ENCODE results near the gene NKX3-2.

Gene NKX3-2

GRCh38 chr4:13515268-13515667 is 29.0 kb downstream of the NKX3-2 start:
- no peak for DNase-seq (ENCODE audit: low read depth in 2 of 2, low spot score in 1 of 2)

- DNase-seq (ENCODE audit: low read depth in 2 of 2, low spot score in 1 of 2) = no peak
Measured at GRCh38 chr4:13514722-13515121, 29.6 kb downstream of the NKX3-2 start.

GRCh38 chr4:13511101-13511500 is 33.2 kb downstream of the NKX3-2 start:
- no peak for DNase-seq (ENCODE audit: low read depth in 2 of 2, low spot score in 1 of 2)

GRCh38 chr4:13509442-13509841 is 34.9 kb downstream of the NKX3-2 start:
- no peak for DNase-seq (ENCODE audit: low read depth in 2 of 2, low spot score in 1 of 2)

- DNase-seq (ENCODE audit: low read depth in 2 of 2, low spot score in 1 of 2) = no peak
Measured at GRCh38 chr4:13504374-13504773, 39.9 kb downstream of the NKX3-2 start.

GRCh38 chr4:13498469-13498868 is 45.8 kb downstream of the NKX3-2 start:
- DNase-seq (ENCODE audit: low read depth in 2 of 2, low spot score in 1 of 2) = no peak

- DNase-seq (ENCODE audit: low read depth in 2 of 2, low spot score in 1 of 2) = no peak
Measured at GRCh38 chr4:13496605-13497004, 47.7 kb downstream of the NKX3-2 start.

GRCh38 chr4:13495753-13496152 is 48.6 kb downstream of the NKX3-2 start:
- DNase-seq (ENCODE audit: low read depth in 2 of 2, low spot score in 1 of 2) = no peak

- no peak for DNase-seq (ENCODE audit: low read depth in 2 of 2, low spot score in 1 of 2)
Measured at GRCh38 chr4:13493793-13494192, 50.5 kb downstream of the NKX3-2 start.

GRCh38 chr4:13492747-13493146 is 51.6 kb downstream of the NKX3-2 start:
- no peak for DNase-seq (ENCODE audit: low read depth in 2 of 2, low spot score in 1 of 2)

Data from stimulated activated CD8-positive, alpha-beta memory T cell treated with anti-CD3 and anti-CD28 coated beads, Interleukin-4, amount 100 ng/mL, for 1 hour (primary cell).